T-helper 2 cell treated with Interferon-gamma antibody and Interleukin-4, amounts not matched to agents 100 ng/mL and 5 ng/mL, for 36 hours (primary cell): ENCODE data around the gene SVOPL. TPM values are rescaled to one million over a fixed set of nuclear protein-coding genes. Genes with fewer than 3 reads are reported as not detected.

Source experiments
- intact Hi-C: fragments of 100-400 bp; cut with micrococcal nuclease; formaldehyde crosslinking; loops from one replicate; pipeline ENCODE4 v1.15.1; 2023
- total RNA-seq: library from RNA; stranded (reverse); gene quantifications from 2 replicates; pipeline ENCODE4 v1.2.3, GENCODE V29; 2022

The SVOPL gene
- total RNA-seq, 1 donor from 2014 or later, result 1.0 TPM

DNA sequence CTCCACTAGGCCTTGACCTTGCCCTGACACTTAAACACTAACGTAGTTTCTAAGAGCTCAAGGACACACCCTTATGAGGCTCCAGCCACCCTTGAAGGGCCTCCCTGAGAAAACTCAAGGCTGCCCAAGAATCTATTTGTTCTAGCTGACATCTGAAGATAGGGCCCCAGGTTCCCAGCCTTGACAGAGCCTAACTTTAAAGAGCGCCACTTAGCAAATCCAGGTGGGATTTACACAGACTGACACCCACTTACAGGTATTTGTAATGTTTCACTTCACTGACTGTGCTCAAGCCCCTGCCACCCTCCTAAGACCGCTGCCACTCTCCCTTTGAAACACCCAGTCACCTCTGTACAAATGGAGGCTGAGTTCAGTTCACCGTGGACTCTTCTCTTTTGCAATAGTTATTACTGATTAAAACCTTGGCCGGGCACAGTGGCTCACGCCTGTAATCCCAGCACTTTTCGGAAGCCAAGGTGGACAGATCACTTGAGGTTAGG, 90.4 kb downstream of the SVOPL start:
- intact Hi-C loops, result no loop called here

GRCh38 chr7:138608275-138608674, 92.9 kb downstream of the SVOPL start:
- intact Hi-C loops, result no loop called here

DNA sequence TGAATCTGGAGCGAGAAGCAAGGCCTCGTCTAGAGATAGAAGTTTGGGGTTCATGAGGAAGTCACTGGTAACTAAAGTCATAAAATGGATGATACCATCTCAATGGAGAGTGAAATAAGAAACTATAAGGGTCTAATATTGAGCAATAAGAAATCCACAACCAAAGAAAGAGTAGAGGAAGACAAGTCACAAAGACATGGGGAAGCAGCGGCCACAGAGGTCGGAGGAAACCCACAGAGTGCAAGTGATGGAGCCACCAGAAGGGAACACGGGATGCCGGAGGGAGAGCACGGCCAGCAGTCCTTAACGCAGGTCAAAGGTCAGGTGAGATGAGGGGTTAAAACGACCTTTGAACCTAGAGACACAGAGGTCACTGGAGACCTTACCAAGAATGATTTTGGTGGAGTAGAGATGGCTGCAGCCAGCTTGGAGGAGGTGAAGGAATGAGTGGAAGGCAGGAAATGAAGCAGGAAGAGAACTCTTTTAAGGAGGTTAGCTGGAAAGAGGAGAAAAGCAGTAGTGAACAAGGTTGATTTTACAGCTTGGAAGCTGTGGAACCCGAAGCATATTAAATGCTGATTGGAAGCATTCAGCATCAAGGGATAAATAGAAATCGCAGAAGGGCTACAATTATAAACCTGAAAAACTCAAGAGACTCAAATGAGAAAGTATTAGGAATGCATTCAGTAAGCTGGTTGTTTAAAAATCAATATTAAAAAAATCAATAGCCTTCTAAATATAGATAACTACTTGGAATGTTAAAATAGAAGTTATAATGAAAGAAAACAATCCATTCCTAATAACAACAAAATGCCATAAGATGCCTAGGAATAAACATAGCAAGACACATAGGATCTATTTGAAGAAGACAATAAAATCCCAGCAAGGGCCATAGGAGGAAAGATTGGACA, 93.7 kb downstream of the SVOPL start:
- intact Hi-C loops, result no loop called here

- intact Hi-C loops, result no loop called here
Measured at GRCh38 chr7:138606236-138606635, 94.9 kb downstream of the SVOPL start.

DNA sequence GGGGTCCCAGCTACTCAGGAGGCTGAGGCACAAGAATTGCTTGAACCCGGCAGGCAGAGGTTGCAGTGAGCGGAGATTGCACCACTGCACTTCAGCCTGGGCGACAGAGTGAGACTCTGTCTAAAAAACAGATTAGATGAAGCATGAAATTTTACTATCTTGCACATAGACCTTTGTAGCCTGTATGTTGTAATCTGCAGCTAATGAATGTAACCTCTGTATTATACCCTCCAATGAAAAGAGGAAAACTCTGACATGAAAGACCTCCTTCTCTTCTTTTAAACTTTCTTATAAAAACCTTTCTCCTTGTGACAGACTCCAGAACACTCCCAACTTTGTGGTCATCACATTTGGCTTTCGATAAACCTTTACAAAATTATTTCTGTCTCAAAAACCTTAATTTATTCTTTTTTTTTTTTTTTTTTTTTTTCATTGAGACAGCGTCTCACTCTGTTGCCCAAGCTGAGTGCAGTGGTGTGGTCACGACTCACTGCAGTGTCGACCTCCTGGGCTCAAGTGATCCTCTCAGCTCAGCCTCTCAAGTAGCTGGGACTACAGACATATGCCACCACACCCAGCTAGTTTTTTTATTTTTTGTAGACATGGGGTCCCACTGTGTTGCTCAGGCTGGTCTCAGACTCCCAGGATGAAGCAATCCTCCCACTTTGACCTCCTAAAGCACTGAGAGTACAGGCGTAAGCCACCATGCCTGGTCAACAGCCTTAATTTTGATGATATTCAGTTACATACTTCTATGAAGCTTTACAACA, 97.4 kb downstream of the SVOPL start:
- intact Hi-C loops, result no loop called here

- intact Hi-C loops, result no loop called here
Measured at GRCh38 chr7:138602451-138602850, 98.7 kb downstream of the SVOPL start.

DNA sequence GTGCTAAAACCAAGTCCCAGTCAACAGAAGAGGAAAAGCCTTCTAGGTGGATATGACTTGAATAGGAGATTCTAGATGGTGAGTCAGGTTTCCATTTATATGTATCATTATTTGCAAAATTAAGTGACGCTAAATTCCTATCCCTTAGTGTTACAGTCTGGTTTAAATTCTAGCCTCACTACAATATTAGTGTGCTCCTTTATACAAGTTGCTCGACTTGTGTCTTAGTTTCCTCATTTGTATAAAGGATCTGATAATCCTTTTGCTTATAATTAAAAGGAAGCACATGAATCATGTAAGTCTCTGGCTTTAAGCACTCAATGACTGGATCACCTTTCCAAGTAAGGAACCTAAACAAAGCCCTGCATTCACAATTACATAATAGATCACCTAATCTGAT, 105.7 kb downstream of the SVOPL start:
- intact Hi-C loops, result no loop called here

GRCh38 chr7:138590154-138590553, 111.0 kb downstream of the SVOPL start:
- intact Hi-C loops, result no loop called here

GRCh38 chr7:138588986-138589385, 112.2 kb downstream of the SVOPL start:
- intact Hi-C loops, result no loop called here

GRCh38 chr7:138587485-138587884, 113.7 kb downstream of the SVOPL start:
- intact Hi-C loops, result no loop called here

GRCh38 chr7:138585283-138585993, 115.7 kb downstream of the SVOPL start:
- intact Hi-C loops, result no loop called here

DNA sequence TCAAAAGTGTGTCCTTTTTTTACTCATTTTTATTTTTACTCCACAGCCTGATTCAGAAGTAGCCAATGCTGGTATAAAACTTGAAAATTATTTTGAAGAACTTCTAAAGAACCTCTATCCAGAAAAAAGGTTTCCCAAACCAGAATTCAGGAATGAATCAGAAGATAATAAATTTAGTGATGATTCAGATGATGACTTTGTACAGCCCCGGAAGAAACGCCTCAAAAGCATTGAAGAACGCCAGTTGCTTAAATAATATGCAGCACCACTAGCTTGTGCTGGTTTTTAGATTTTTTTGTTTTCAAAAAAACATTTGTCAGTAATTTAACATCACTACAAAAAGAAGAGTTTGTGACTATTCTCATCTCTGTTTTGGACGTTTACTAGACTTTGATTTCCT, 116.5 kb downstream of the SVOPL start:
- intact Hi-C loops, result no loop called here

GRCh38 chr7:138584283-138584682, 116.9 kb downstream of the SVOPL start:
- intact Hi-C loops, result no loop called here

GRCh38 chr7:138581065-138581464, 120.1 kb downstream of the SVOPL start:
- intact Hi-C loops, result no loop called here

DNA sequence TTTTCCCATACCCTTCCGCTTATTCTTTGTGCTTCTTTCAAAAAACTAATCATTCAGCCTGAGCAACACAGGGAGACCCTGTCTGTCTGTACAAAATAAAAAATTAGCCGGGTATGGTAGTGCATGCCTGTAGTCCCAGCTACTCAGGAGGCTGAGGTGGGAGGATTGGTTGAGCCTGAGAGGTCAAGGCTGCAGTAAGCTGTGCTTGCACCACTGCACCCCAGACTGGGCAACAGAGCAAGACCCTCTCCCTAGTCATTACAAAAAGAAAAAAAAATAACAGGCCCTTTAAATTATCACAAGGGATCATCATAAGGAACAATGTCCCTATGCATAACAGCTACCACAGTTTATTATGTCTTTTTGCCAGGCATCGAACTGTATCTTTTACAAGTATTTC, 121.5 kb downstream of the SVOPL start:
- intact Hi-C loops, result no loop called here

DNA sequence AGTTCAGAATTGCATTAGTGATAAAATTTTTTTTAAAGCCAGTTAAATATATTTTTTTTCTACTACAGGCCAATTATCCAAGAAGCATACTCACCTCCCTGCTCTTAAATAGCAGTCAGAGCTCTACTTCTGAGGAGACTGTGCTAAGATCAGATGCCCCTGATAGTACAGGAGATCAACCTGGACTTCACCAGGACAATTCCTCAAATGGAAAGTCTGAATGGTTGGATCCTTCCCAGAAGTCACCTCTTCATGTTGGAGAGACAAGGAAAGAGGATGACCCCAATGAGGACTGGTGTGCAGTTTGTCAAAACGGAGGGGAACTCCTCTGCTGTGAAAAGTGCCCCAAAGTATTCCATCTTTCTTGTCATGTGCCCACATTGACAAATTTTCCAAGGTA, 122.0 kb downstream of the SVOPL start:
- intact Hi-C loops, result no loop called here

GRCh38 chr7:138575897-138576428, 125.2 kb downstream of the SVOPL start:
- intact Hi-C loops, result no loop called here

- intact Hi-C loops, result no loop called here
Measured at GRCh38 chr7:138573741-138574140, 127.4 kb downstream of the SVOPL start.

DNA sequence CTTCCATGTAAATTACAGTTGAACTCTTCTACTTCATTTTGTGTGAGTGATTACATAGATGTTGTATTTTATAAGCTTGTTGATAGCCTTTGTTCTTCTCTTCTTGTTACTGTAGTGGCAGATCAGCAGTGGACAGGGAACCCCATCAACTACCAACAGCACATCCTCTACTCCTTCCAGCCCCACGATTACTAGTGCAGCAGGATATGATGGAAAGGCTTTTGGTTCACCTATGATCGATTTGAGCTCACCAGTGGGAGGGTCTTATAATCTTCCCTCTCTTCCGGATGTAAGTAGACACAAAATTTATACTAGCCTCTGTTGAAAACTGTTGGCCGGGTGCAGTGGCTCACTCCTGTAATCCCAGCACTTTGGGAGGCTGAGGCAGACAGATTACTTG, 130.4 kb downstream of the SVOPL start:
- intact Hi-C loops, result no loop called here

- intact Hi-C loops, result no loop called here
Measured at GRCh38 chr7:138569418-138569817, 131.7 kb downstream of the SVOPL start.

GRCh38 chr7:138568655-138569054, 132.5 kb downstream of the SVOPL start:
- intact Hi-C loops, result no loop called here
